Neural crest cell (in vitro differentiated cells): ENCODE data around the gene ZBTB38. TPM values are rescaled to one million over a fixed set of nuclear protein-coding genes. Genes with fewer than 3 reads are reported as not detected.

Source experiments
- DNase-seq: peaks from one replicate; pipeline ENCODE4 v3.0.0; 2021; ENCODE audit warnings: low read depth, mixed read lengths, low spot score
- H3K27ac Mint-ChIP-seq: one replicate; pipeline ENCODE4 v1.8.0; 2021; ENCODE audit warnings: mild to moderate bottlenecking, mixed read lengths; ENCODE audit not compliant: unreplicated experiment
- H3K27me3 Mint-ChIP-seq: 2 replicates; pipeline ENCODE4 v1.8.0; 2021; ENCODE audit warnings: low read depth, mild to moderate bottlenecking, mixed read lengths
- H3K36me3 Mint-ChIP-seq: 2 replicates; pipeline ENCODE4 v1.8.0; 2021; ENCODE audit warnings: low read depth, mild to moderate bottlenecking, mixed read lengths
- H3K4me1 Mint-ChIP-seq: 2 replicates; pipeline ENCODE4 v1.8.0; 2021; ENCODE audit warnings: mixed read lengths
- H3K4me3 Mint-ChIP-seq: one replicate; pipeline ENCODE4 v1.8.0; 2021; ENCODE audit warnings: mild to moderate bottlenecking, mixed read lengths
- H3K9me3 Mint-ChIP-seq: 2 replicates; pipeline ENCODE4 v1.8.0; 2021; ENCODE audit warnings: mixed read lengths
- CTCF ChIP-seq: fragments of 200-600 bp; sonication (generic); conservative IDR thresholded peaks from 2 replicates; pipeline ENCODE4 v1.5.0; 2021; ENCODE audit warnings: antibody characterized with exemption, mild to moderate bottlenecking
- total RNA-seq: library from RNA; stranded (reverse); gene quantifications from 2 replicates; pipeline ENCODE4 v1.2.1, GENCODE V29; 2021

Gene ZBTB38
- total RNA-seq, 1 donor from 2014 or later: 27.9 TPM

- no peaks in the 10 kb centered on the region for H3K27me3 Mint-ChIP-seq
- peaks cover 7% of the 10 kb centered on the region for H3K4me1 Mint-ChIP-seq
- no peak overlapping the region for H3K4me3 Mint-ChIP-seq
- DNase-seq: no peak
- H3K27ac Mint-ChIP-seq: no peak overlapping the region
- no peaks in the 10 kb centered on the region for H3K36me3 Mint-ChIP-seq
- TF ChIP-seq CTCF: no peak
- peaks cover 16% of the 10 kb centered on the region for H3K9me3 Mint-ChIP-seq
Observed at GRCh38 chr3:141343865-141344271, 24.4 kb upstream of the ZBTB38 start.

- TF ChIP-seq CTCF: no peak
- H3K4me1 Mint-ChIP-seq: peaks cover 7% of the 10 kb centered on the region
- H3K27me3 Mint-ChIP-seq: no peaks in the 10 kb centered on the region
- peaks cover 12% of the 10 kb centered on the region for H3K9me3 Mint-ChIP-seq
- DNase-seq: no peak
- H3K27ac Mint-ChIP-seq: no peak overlapping the region
- no peaks in the 10 kb centered on the region for H3K36me3 Mint-ChIP-seq
- no peak overlapping the region for H3K4me3 Mint-ChIP-seq
Observed at GRCh38 chr3:141345528-141345927, 22.8 kb upstream of the ZBTB38 start.

- DNase-seq: no peak
- no peaks in the 10 kb centered on the region for H3K36me3 Mint-ChIP-seq
- no peak for TF ChIP-seq CTCF
- H3K27me3 Mint-ChIP-seq: no peaks in the 10 kb centered on the region
- no peak overlapping the region for H3K4me3 Mint-ChIP-seq
- H3K4me1 Mint-ChIP-seq: peaks cover 7% of the 10 kb centered on the region
- peaks cover 12% of the 10 kb centered on the region for H3K9me3 Mint-ChIP-seq
- no peak overlapping the region for H3K27ac Mint-ChIP-seq
Observed at GRCh38 chr3:141346007-141346406, 22.3 kb upstream of the ZBTB38 start.

GRCh38 chr3:141346418-141346817 lies 21.9 kb upstream of the ZBTB38 start:
- DNase-seq: no peak
- Mint-ChIP-seq H3K27ac (no peak overlapping the region), H3K36me3 (no peaks in the 10 kb centered on the region)

GRCh38 chr3:141346839-141347238 lies 21.5 kb upstream of the ZBTB38 start:
- no peaks in the 10 kb centered on the region for H3K36me3 Mint-ChIP-seq
- peaks cover 7% of the 10 kb centered on the region for H3K9me3 Mint-ChIP-seq
- no peak overlapping the region for H3K27ac Mint-ChIP-seq
- no peak overlapping the region for H3K4me3 Mint-ChIP-seq
- peaks cover 7% of the 10 kb centered on the region for H3K4me1 Mint-ChIP-seq
- H3K27me3 Mint-ChIP-seq: no peaks in the 10 kb centered on the region
- DNase-seq: no peak
- TF ChIP-seq CTCF: no peak

More at GRCh38 chr3:141346418-141346817, 21.9 kb upstream of the ZBTB38 start:
- no peak overlapping the region for H3K4me3 Mint-ChIP-seq
- H3K9me3 Mint-ChIP-seq: peaks cover 10% of the 10 kb centered on the region
- TF ChIP-seq CTCF: no peak
- no peaks in the 10 kb centered on the region for H3K27me3 Mint-ChIP-seq
- H3K4me1 Mint-ChIP-seq: peaks cover 7% of the 10 kb centered on the region

- no peak overlapping the region for H3K4me3 Mint-ChIP-seq
- no peaks in the 10 kb centered on the region for H3K36me3 Mint-ChIP-seq
- H3K9me3 Mint-ChIP-seq: no peaks in the 10 kb centered on the region
- DNase-seq: no peak
- no peak overlapping the region for H3K27ac Mint-ChIP-seq
- TF ChIP-seq CTCF: no peak
- peaks cover 7% of the 10 kb centered on the region for H3K4me1 Mint-ChIP-seq
- H3K27me3 Mint-ChIP-seq: peaks cover 3% of the 10 kb centered on the region
Observed at GRCh38 chr3:141348837-141349236, 19.5 kb upstream of the ZBTB38 start.
